HG03196 (cell line): ENCODE data around the gene SAPCD2.
"Not testable (repeated sequence)": the region's sequence is repeated elsewhere in the genome, so short reads cannot be mapped to it uniquely, and the experiment has no call there.

ENCODE experiments used
- ATAC-seq: cut with Tn5 transposase; IDR thresholded peaks from one replicate; pipeline ENCODE4 v1.9.1; 2021; ENCODE audit not compliant: unreplicated experiment

SAPCD2 gene

DNA sequence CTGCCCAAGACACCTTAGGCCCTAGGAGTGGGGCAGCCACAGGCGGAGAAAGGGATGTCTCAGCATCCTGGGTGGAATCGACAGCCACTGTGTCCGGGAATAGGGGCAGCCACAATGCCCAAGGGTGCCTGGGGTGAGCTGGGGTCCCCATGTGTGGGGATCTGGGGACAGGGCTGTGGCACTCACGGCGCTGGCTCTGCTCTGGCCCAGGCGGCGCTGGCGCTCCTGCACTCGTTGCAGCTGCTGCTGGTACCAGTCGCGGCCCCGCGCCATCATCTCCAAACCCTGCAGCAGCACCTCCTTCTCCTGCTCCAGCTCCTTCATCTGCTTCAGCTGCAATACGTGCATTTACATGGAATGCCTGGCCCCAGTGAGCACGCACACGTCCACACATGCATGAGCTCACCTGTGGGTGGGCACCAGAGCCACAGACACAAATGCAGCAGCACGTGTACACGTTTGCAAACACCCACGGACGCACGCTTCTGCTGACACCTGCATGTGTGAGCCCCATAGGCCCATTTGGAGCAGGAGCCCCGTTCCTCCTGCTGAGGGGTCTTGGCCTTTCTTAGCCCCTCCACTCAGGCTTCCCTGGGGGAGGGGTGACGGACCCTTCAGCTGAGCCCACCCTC lies 4.9 kb downstream of the SAPCD2 start:
- ATAC-seq = no peak

DNA sequence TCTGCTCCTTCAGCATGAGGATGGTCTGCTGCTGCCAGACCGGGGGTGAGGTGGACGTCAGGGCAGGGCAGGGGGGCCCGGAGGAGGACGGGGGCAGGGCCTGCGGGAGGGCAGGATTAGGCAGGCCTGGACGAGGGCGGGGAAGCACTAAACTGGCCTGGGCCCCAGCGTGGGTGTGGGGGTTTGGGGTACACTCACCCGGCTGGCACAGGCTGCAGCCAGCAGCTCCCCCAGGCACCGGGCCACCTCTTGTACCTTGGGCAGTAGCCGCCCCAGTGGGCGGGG lies 5.5 kb downstream of the SAPCD2 start:
- no peak for ATAC-seq

DNA sequence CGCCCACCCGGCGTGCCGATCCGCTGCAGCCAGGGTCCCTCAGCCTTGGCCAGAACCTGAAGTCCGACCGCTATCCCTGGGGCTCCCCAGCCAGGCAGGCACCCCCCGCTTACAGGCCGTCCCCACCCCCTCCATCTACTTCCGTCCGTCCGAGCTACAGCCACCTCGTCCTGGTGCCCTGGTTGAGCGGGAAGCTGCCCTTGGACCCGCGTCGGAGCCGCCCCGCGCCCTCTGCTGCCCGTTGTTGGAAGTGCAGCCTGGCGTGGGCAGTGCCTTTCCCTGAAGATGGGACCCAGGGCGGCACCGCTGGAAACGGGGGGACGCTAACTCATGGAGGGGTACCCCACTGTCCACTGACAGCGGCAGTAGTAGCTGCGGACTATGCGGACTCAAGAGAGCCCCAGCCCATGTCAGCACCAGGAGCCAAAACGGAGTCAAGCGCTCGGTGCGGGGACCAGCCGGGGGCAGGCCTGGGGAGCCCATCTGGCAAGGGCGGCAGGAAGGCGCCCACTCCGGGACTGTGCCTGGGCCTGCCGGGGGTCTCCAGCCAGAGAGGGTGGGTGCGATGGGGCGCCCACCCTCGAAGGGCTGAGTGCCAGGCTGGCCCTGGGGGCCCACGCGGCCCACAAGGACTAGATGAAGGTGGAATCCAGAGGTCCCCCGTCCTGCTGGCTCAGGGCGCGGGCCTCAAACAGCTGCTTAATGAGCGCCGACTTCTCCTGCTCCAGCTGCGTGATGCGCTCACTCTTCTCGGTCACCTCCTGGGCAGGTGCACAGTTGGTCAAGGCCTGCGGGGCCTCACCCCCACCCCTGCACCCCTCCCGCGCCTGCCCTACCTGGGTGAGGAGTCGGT lies 6.1 kb downstream of the SAPCD2 start:
- no peak for ATAC-seq

DNA sequence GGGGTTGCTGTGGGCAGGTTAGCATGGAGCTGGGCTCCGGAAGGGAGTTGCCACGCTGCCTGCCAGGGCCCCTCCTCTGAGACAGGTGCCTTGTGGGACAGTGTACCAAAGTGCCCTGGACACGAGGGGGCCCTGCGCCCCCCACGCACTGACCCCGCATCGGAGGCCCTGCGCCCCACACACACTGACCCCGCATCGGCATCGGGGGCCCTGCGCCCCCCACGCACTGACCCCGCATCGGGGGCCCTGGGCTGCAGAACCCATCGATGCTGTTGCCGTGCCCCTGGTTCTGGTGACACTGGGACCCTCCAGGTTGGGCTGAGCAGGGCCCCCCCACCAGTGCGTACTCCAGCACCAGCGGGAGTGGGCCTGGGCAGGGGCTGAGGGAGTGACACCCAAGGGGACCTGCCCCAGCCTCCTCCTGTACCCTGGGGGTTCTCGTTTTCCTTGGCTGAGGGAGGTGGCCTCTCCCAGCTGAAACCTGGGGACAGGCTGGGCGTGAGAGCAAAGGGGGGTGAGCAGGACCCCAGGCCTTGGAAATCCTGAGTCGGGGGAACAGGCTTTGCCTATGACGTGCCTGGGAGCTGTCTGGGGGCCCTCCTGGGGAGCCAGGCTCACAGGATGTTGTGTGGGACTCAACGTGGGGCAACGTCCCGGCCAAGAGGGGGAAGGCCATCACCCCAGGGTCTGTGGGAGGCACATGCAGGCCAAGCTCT lies 6.9 kb downstream of the SAPCD2 start:
- ATAC-seq = no peak

- ATAC-seq = not testable (repeated sequence)
Observed at GRCh38 chr9:137062798-137063197, 7.6 kb downstream of the SAPCD2 start.

GRCh38 chr9:137062384-137062783 lies 8.0 kb downstream of the SAPCD2 start:
- ATAC-seq = no peak

DNA sequence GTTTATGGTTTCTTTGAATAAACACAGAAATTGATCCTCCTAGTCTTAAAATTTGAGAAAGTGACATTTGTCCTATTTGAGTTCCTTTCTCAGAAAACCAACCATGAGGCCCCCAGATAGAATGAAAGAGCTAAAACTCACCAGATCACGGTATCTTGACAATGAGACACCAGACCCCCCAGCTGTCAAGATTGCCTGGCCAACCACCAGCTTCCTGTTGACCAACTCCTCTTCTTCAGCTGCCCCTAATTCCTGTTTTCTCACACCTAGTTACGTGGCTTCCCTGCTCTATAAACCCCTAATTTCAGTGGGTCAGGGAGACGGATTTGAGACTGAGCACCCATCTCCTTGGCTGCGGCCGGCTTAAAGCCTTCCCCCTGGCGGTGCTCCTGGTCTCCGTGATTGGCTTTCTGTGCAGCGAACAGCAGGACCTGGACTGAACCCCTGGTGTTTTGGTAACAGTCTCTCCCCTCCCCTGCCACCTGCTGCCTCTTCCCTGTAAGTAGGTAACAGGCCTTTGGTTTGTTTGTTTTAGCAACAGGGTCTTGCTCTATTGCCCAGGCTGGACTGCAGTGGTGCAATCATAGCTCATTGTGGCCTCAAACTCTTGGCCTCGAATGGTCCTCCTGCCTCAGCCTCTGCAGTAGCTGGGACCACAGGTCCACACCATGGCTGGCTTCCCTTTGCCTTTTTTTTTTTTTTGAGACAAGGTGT lies 11.7 kb downstream of the SAPCD2 start:
- ATAC-seq = no peak

DNA sequence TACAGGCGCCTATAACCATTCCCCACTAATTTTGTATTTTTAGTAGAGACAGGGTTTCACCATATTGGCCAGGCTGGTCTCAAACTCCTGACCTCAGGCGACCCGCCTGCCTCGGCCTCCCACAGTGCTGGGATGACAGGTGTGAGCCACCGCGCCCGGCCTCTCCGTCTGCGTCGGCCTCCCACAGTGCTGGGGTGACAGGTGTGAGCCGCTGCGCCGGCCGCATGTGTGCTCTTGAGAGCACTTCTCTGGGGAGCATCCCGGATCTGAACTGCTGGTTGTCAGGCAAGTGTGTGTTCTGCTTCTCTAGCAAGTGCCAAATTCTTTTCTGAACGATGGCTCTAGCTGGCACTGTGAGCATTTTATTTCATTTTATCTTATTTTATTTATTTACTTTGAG lies 12.8 kb downstream of the SAPCD2 start:
- ATAC-seq = no peak

DNA sequence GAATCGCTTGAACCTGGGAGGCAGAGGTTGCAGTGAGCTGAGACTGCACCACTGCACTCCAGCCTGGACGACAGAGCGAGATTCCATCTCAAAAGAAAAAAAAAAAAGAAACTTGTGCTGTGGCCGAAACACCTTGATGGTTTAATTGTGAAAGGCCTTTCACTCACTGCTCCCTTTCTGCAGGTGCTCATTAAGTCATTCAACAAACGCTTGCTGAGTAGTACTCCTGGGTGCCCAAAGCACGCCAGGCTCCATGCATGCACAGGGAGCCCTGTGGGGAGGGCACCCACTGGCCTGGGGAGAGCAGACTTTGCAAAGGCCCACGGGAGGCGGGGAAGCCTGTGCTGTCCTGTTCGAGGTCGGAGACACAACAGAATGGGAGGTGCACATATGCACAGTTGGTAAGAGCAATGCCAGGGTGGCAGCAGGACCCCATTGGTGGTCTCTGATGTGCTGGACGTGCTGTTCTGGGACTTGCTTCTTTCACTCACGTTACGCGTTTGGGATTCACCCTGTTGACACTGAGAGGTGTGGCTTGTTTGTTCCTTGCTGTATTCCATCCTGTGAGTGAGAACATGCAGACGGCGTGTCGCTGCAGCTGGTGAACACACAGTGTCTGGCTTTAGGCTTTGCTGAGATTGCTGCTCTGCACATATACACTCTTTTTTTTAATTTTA lies 13.5 kb downstream of the SAPCD2 start:
- ATAC-seq = no peak

DNA sequence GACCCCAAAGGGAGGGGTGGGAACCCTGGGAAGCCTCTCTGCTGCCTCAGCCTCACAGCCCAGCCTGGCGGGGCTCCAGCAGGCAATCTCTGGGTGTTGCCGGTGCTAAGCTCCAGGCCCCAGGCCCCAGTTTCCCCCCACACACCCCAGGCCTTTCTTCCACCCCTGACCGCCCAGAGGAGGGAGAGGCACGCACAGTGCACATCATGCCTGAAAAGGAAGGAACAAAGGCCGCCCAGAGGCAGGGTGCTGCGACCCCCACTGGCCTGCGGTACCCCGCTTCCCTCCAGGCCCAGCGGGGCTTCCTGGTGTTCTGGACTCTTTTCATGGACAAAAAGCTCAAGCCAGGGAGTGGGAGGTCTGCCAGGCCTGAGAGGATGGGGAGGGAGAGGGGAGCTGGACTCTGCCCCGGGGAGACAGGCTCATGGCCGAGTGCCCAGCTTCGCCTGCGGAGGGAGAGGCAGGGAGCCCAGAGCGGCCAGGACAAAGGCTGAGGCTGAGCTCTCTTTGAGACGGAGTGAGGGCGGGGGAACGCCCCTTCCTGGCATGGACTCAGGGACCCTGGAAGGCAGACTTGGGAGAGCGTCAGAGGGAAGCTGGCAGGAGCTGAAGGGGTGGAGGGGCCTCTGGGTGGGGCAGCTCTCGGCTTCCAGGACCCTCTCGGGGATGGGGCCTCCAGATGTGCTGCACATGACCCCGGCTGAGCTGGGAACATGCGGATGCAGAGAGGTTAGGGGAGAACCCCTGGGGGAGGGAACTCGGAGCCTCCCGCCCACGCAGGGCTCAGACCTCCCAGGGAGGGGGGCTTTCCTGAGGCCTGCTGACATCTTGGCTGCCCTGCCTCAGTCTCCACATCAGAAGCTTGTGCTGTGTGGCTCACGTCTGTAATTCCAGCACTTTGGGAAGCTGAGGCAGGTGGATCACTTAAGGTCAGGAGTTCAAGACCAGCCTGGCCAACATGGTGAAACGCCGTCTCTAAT lies 14.7 kb downstream of the SAPCD2 start:
- no peak for ATAC-seq

- no peak for ATAC-seq
Observed at GRCh38 chr9:137054932-137055384, 15.4 kb downstream of the SAPCD2 start.

- ATAC-seq = no peak
Observed at GRCh38 chr9:137053944-137054931, 16.1 kb downstream of the SAPCD2 start, which contains the start of gene ENTPD2. Gene ENTPD2, minus strand, starts transcription at chr9:137054061. Its CDS starts 64 bp downstream, at chr9:137053997.

GRCh38 chr9:137052998-137053943 lies 17.1 kb downstream of the SAPCD2 start:
- no peak for ATAC-seq

DNA sequence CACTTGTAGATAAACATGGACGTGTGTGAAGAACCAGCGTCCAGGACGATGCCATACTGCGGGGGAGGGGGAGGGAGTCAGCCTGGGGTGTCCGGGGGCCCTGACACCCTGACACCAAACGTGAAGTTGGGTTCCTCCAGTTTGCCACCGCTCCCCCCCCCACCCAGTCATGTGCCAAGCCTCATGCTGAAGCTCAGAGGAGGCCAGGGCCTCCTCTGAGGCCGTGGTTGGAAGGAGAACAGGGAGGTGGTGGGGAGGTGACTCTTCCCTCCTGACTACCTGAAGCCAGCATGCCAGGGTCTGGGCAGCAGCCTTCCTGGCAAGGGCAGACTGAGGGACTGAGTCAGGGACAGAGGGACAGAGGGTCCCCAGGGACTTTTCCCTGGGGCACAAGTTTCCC lies 18.1 kb downstream of the SAPCD2 start:
- no peak for ATAC-seq

DNA sequence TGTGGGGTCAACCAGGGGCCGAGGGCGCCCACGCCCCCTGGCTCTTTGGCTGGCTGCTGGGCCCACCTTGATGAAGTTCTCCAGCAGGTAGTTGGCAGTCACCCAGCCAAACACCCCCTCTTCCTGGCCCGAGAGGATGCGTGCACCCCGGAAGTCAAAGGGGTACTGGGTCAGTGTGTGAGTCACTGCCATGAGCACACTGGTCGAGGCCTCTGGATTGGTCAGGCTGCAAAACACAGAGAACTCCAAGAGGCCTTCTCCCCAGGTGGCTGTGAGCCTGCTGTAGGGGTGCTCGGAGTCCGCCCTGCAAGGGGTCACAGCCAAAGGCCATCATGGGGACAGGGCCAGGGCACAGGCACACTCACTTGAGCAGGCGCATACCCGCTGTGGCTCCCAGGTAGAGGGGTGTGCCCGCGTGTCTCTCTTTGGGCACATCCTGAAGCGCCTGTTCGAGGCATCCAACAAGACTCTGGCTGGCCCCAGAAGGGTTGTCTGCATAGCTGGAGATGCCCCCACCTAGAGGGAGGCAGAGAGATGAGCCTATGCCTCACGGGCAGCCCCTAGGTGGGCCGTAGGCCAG lies 19.1 kb downstream of the SAPCD2 start:
- ATAC-seq = no peak

GRCh38 chr9:137050570-137050969 lies 19.8 kb downstream of the SAPCD2 start:
- no peak for ATAC-seq
